Stimulated activated CD8-positive, alpha-beta memory T cell treated with anti-CD3 and anti-CD28 coated beads, Interleukin-12 subunit alpha, Interleukin-12 subunit beta, amount 100 ng/mL, for 4 hours (primary cell): ENCODE measurements around the gene USP24.
"Not testable (repeated sequence)": the region's sequence is repeated elsewhere in the genome, so short reads cannot be mapped to it uniquely, and the experiment has no call there.

Experiments
- DNase-seq: peaks from one replicate; pipeline ENCODE4 v3.0.0-alpha.2; 2020; ENCODE audit warnings: low read depth

Gene USP24

GRCh38 chr1:55232448-55233144 is 17.4 kb upstream of the USP24 start:
- DNase-seq, result no peak

GRCh38 chr1:55231745-55232144 is 16.6 kb upstream of the USP24 start:
- no peak for DNase-seq

- DNase-seq, result no peak
These were observed 15.5 kb upstream of the USP24 start for GRCh38 chr1:55230659-55231058.

GRCh38 chr1:55229726-55230125 is 14.6 kb upstream of the USP24 start:
- not testable (repeated sequence) for DNase-seq

GRCh38 chr1:55225228-55225627 is 10.1 kb upstream of the USP24 start:
- no peak for DNase-seq

GRCh38 chr1:55224729-55225128 is 9.6 kb upstream of the USP24 start:
- DNase-seq, result no peak

GRCh38 chr1:55222152-55222551 is 7.0 kb upstream of the USP24 start:
- DNase-seq, result no peak

- no peak for DNase-seq
These were observed 2.2 kb upstream of the USP24 start for GRCh38 chr1:55217226-55217986.

- no peak for DNase-seq
These were observed 932 bp upstream of the USP24 start for GRCh38 chr1:55216096-55216495.

GRCh38 chr1:55214934-55215193 is 300 bp downstream of the USP24 start:
- no peak for DNase-seq

GRCh38 chr1:55214212-55214933 is 791 bp downstream of the USP24 start:
- DNase-seq, result peak; percentile 17

- DNase-seq, result no peak
These were observed 1.3 kb downstream of the USP24 start for GRCh38 chr1:55213885-55214211.

GRCh38 chr1:55213151-55213884 is 1.8 kb downstream of the USP24 start:
- no peak for DNase-seq

GRCh38 chr1:55212349-55213150 is 2.6 kb downstream of the USP24 start:
- DNase-seq, result no peak

- DNase-seq, result no peak
These were observed 3.3 kb downstream of the USP24 start for GRCh38 chr1:55211863-55212262.

- no peak for DNase-seq
These were observed 4.0 kb downstream of the USP24 start for GRCh38 chr1:55210990-55211801.

GRCh38 chr1:55209247-55209646 is 5.9 kb downstream of the USP24 start:
- no peak for DNase-seq

- DNase-seq, result no peak
These were observed 9.0 kb downstream of the USP24 start for GRCh38 chr1:55206210-55206609.

GRCh38 chr1:55204997-55205396 is 10.2 kb downstream of the USP24 start:
- DNase-seq, result no peak

GRCh38 chr1:55203064-55203463 is 12.1 kb downstream of the USP24 start:
- no peak for DNase-seq

GRCh38 chr1:55200667-55201066 is 14.5 kb downstream of the USP24 start:
- DNase-seq, result no peak
